ENCODE results near the gene IPO13.

Gene IPO13

GRCh38 chr1:43995984-43996732 lies 49.4 kb downstream of the IPO13 start:
- no peak overlapping the region for H3K18ac ChIP-seq (ENCODE audit: low read length)
- H3K9ac ChIP-seq (ENCODE audit: low read length) = no peak overlapping the region
- H3K27me3 ChIP-seq (ENCODE audit: insufficient read depth, low read length, poor library complexity) = no peaks in the 10 kb centered on the region
- H4K5ac ChIP-seq (ENCODE audit: low read length) = no peak overlapping the region
- no peak overlapping the region for H2BK15ac ChIP-seq (replicated peaks; ENCODE audit: low read depth)
- H4K8ac ChIP-seq (ENCODE audit: low read depth, low read length) = no peak overlapping the region
- H3K79me2 ChIP-seq (ENCODE audit: control insufficient read depth, insufficient read depth, low read length) = no peaks in the 10 kb centered on the region
- no peak overlapping the region for H2AK5ac ChIP-seq (ENCODE audit: low read length)
- H3K27ac ChIP-seq (ENCODE audit: low read depth, low read length) = no peak overlapping the region
- no peaks in the 10 kb centered on the region for H3K36me3 ChIP-seq (ENCODE audit: control insufficient read depth, insufficient read depth, low read length)
- H3K4me3 ChIP-seq (ENCODE audit: low read length) = no peak overlapping the region
- no peak overlapping the region for H3K4ac ChIP-seq (ENCODE audit: low read depth, low read length)
- H3K56ac ChIP-seq (ENCODE audit: low read length) = no peak overlapping the region
- no peak overlapping the region for H2BK5ac ChIP-seq (ENCODE audit: low read length)
- no peak overlapping the region for H3K23ac ChIP-seq (ENCODE audit: low read length)
- H3K4me1 ChIP-seq (ENCODE audit: control insufficient read depth, low read depth, low read length) = no peaks in the 10 kb centered on the region
- no peak overlapping the region for H3K4me2 ChIP-seq (ENCODE audit: low read length)
- no peak overlapping the region for H2BK120ac ChIP-seq (ENCODE audit: low read depth, low read length)
- no peaks in the 10 kb centered on the region for H3K79me1 ChIP-seq (ENCODE audit: low read length)
- DNase-seq = no peak
- WGBS (ENCODE audit: extremely low coverage, insufficient coverage, low lambda C conversion rate) = no CpG with 5 or more reads among the region's 21 CpGs

GRCh38 chr1:43996733-43997115 lies 50.0 kb downstream of the IPO13 start:
- no CpG with 5 or more reads among the region's 6 CpGs for WGBS (ENCODE audit: extremely low coverage, insufficient coverage, low lambda C conversion rate)
- H3K27ac ChIP-seq (ENCODE audit: low read depth, low read length) = no peak overlapping the region
- no peak overlapping the region for H3K23ac ChIP-seq (ENCODE audit: low read length)

DNA sequence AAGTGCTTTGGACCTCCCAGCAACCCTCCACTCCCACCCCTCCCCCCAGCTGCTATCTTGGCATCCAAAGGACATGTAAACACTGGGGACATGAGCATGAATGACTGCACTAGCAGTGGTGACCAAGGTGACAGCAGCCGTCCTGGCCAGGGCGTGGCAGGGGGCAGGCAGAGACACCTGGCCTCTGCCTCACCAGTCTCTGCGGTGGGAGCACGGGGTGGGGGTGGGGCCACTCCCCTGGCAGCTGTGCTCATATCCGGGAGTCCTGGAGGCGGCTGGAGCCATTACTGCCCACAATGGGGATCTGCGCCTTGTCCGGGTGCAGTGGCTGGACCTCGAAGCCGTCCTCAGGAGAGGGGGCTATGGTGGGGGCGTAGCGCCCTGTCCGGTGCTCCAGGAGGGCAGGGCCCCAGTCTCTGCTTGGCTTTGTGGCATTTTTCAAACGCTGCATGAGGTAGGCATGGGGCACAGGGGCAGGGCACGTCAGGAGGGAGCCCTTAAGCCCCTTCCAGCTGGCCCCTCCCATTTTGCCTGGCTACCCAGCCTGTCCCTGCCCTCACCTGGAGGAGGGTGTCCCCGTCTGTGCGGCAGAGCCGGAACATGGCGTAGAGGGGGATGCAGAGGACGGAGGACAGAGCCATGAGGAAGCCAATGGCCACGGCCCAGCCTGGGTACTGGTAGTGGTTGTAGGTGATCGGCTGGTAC lies 50.7 kb downstream of the IPO13 start:
- Histone ChIP-seq H3K4ac (ENCODE audit: low read depth, low read length) (no peak overlapping the region), H3K79me2 (ENCODE audit: control insufficient read depth, insufficient read depth, low read length) (no peaks in the 10 kb centered on the region), H3K36me3 (ENCODE audit: control insufficient read depth, insufficient read depth, low read length) (no peaks in the 10 kb centered on the region), H3K56ac (ENCODE audit: low read length) (peak overlapping the region; percentile 17), H3K4me3 (ENCODE audit: low read length) (no peak overlapping the region), H3K9ac (ENCODE audit: low read length) (no peak overlapping the region), H4K5ac (ENCODE audit: low read length) (no peak overlapping the region), H3K4me1 (ENCODE audit: control insufficient read depth, low read depth, low read length) (no peaks in the 10 kb centered on the region), H3K4me2 (ENCODE audit: low read length) (no peak overlapping the region), H4K8ac (ENCODE audit: low read depth, low read length) (no peak overlapping the region), H3K79me1 (ENCODE audit: low read length) (no peaks in the 10 kb centered on the region), H3K27ac (ENCODE audit: low read depth, low read length) (no peak overlapping the region), H3K23ac (ENCODE audit: low read length) (no peak overlapping the region), H2BK120ac (ENCODE audit: low read depth, low read length) (no peak overlapping the region), H2BK5ac (ENCODE audit: low read length) (no peak overlapping the region), H2BK15ac (replicated peaks; ENCODE audit: low read depth) (no peak overlapping the region), H3K27me3 (ENCODE audit: insufficient read depth, low read length, poor library complexity) (no peaks in the 10 kb centered on the region), H3K18ac (ENCODE audit: low read length) (no peak overlapping the region), H2AK5ac (ENCODE audit: low read length) (no peak overlapping the region)
- no CpG with 5 or more reads among the region's 22 CpGs for WGBS (ENCODE audit: extremely low coverage, insufficient coverage, low lambda C conversion rate)
- no peak for DNase-seq

More at GRCh38 chr1:43996733-43997115, 50.0 kb downstream of the IPO13 start:
- Histone ChIP-seq H3K4me2 (ENCODE audit: low read length) (no peak overlapping the region), H3K9ac (ENCODE audit: low read length) (no peak overlapping the region), H3K4ac (ENCODE audit: low read depth, low read length) (no peak overlapping the region), H4K5ac (ENCODE audit: low read length) (no peak overlapping the region), H2BK5ac (ENCODE audit: low read length) (no peak overlapping the region), H3K56ac (ENCODE audit: low read length) (no peak overlapping the region), H3K4me1 (ENCODE audit: control insufficient read depth, low read depth, low read length) (no peaks in the 10 kb centered on the region), H3K27me3 (ENCODE audit: insufficient read depth, low read length, poor library complexity) (no peaks in the 10 kb centered on the region), H2BK15ac (replicated peaks; ENCODE audit: low read depth) (no peak overlapping the region), H3K36me3 (ENCODE audit: control insufficient read depth, insufficient read depth, low read length) (no peaks in the 10 kb centered on the region), H3K18ac (ENCODE audit: low read length) (no peak overlapping the region), H3K79me2 (ENCODE audit: control insufficient read depth, insufficient read depth, low read length) (no peaks in the 10 kb centered on the region), H2AK5ac (ENCODE audit: low read length) (no peak overlapping the region), H4K8ac (ENCODE audit: low read depth, low read length) (no peak overlapping the region), H3K4me3 (ENCODE audit: low read length) (no peak overlapping the region), H3K79me1 (ENCODE audit: low read length) (no peaks in the 10 kb centered on the region), H2BK120ac (ENCODE audit: low read depth, low read length) (no peak overlapping the region)
- no peak for DNase-seq

GRCh38 chr1:43998000-43998378 lies 51.2 kb downstream of the IPO13 start:
- Histone ChIP-seq H3K4ac (ENCODE audit: low read depth, low read length) (no peak overlapping the region), H3K23ac (ENCODE audit: low read length) (no peak overlapping the region), H4K8ac (ENCODE audit: low read depth, low read length) (no peak overlapping the region), H3K56ac (ENCODE audit: low read length) (no peak overlapping the region), H3K4me2 (ENCODE audit: low read length) (no peak overlapping the region), H3K18ac (ENCODE audit: low read length) (no peak overlapping the region), H3K27ac (ENCODE audit: low read depth, low read length) (no peak overlapping the region), H4K5ac (ENCODE audit: low read length) (no peak overlapping the region), H2BK15ac (replicated peaks; ENCODE audit: low read depth) (no peak overlapping the region), H3K4me1 (ENCODE audit: control insufficient read depth, low read depth, low read length) (no peaks in the 10 kb centered on the region), H3K27me3 (ENCODE audit: insufficient read depth, low read length, poor library complexity) (no peaks in the 10 kb centered on the region), H2BK120ac (ENCODE audit: low read depth, low read length) (no peak overlapping the region), H3K79me1 (ENCODE audit: low read length) (no peaks in the 10 kb centered on the region), H2AK5ac (ENCODE audit: low read length) (no peak overlapping the region), H3K4me3 (ENCODE audit: low read length) (no peak overlapping the region), H3K9ac (ENCODE audit: low read length) (no peak overlapping the region), H3K79me2 (ENCODE audit: control insufficient read depth, insufficient read depth, low read length) (no peaks in the 10 kb centered on the region), H2BK5ac (ENCODE audit: low read length) (no peak overlapping the region), H3K36me3 (ENCODE audit: control insufficient read depth, insufficient read depth, low read length) (no peaks in the 10 kb centered on the region)
- no CpG with 5 or more reads among the region's 11 CpGs for WGBS (ENCODE audit: extremely low coverage, insufficient coverage, low lambda C conversion rate)
- DNase-seq = no peak

GRCh38 chr1:43999455-43999854 lies 52.7 kb downstream of the IPO13 start:
- Histone ChIP-seq H3K9ac (ENCODE audit: low read length) (no peak overlapping the region), H3K79me1 (ENCODE audit: low read length) (no peaks in the 10 kb centered on the region), H3K27ac (ENCODE audit: low read depth, low read length) (peak overlapping the region; percentile 24)

More at GRCh38 chr1:43999455-43999854, 52.7 kb downstream of the IPO13 start:
- no CpG with 5 or more reads among the region's 8 CpGs for WGBS (ENCODE audit: extremely low coverage, insufficient coverage, low lambda C conversion rate)
- no peaks in the 10 kb centered on the region for H3K36me3 ChIP-seq (ENCODE audit: control insufficient read depth, insufficient read depth, low read length)
- no peaks in the 10 kb centered on the region for H3K79me2 ChIP-seq (ENCODE audit: control insufficient read depth, insufficient read depth, low read length)
- H3K23ac ChIP-seq (ENCODE audit: low read length) = no peak overlapping the region
- peak overlapping the region; percentile 25 for H3K56ac ChIP-seq (ENCODE audit: low read length)
- no peak overlapping the region for H2BK15ac ChIP-seq (replicated peaks; ENCODE audit: low read depth)
- H2AK5ac ChIP-seq (ENCODE audit: low read length) = no peak overlapping the region
- no peak overlapping the region for H4K8ac ChIP-seq (ENCODE audit: low read depth, low read length)
- H3K4ac ChIP-seq (ENCODE audit: low read depth, low read length) = no peak overlapping the region
- H3K27me3 ChIP-seq (ENCODE audit: insufficient read depth, low read length, poor library complexity) = no peaks in the 10 kb centered on the region
- no peak overlapping the region for H3K4me3 ChIP-seq (ENCODE audit: low read length)
- H3K4me1 ChIP-seq (ENCODE audit: control insufficient read depth, low read depth, low read length) = no peaks in the 10 kb centered on the region
- H3K4me2 ChIP-seq (ENCODE audit: low read length) = no peak overlapping the region
- no peak for DNase-seq
- H4K5ac ChIP-seq (ENCODE audit: low read length) = peak overlapping the region; percentile 60
- H3K18ac ChIP-seq (ENCODE audit: low read length) = no peak overlapping the region
- H2BK120ac ChIP-seq (ENCODE audit: low read depth, low read length) = no peak overlapping the region
- H2BK5ac ChIP-seq (ENCODE audit: low read length) = peak overlapping the region; percentile 26
